Vagina (tissue), 2 donors: ENCODE data around the gene FRS3. TPM values are rescaled to one million over a fixed set of nuclear protein-coding genes. Genes with fewer than 3 reads are reported as not detected.

Source experiments
- DNase-seq, 2 donors: peaks; one replicate each; pipeline ENCODE4 v3.0.0-alpha.2; 2017; ENCODE audit errors: extremely low spot score in 2 of 2
- H3K27ac ChIP-seq: fragments of 200-600 bp; sonication (generic); one replicate; pipeline ENCODE4 v1.5.1; 2019
- H3K27me3 ChIP-seq: fragments of 200-600 bp; sonication (generic); one replicate; pipeline ENCODE4 v1.5.1; 2019
- H3K36me3 ChIP-seq, 2 donors: fragments of 200-600 bp; sonication (generic); one replicate each; pipeline ENCODE4 v1.5.1; 2017 to 2019
- H3K4me1 ChIP-seq: fragments of 200-600 bp; sonication (generic); one replicate; pipeline ENCODE4 v1.5.1; 2019
- H3K4me3 ChIP-seq, 2 donors: fragments of 200-600 bp; sonication (generic); 1 replicate in 1 of 2; 2 replicates in 1 of 2; pipeline ENCODE4 v1.5.1; 2016 to 2019
- H3K9me3 ChIP-seq: fragments of 200-600 bp; sonication (generic); one replicate; pipeline ENCODE4 v1.5.1; 2019
- CTCF ChIP-seq, 3 experiments: fragments of 450-650 bp in 2 of 3; fragments of 200-600 bp in 1 of 3; sonication (generic) in 1 of 3; IDR thresholded peaks; one replicate each; pipeline ENCODE4 v1.5.1; 2017 to 2019; ENCODE audit warnings: antibody characterized with exemption in 3 of 3, mild to moderate bottlenecking in 2 of 3, moderate library complexity in 2 of 3
- POLR2A ChIP-seq, 2 donors: fragments of 450-650 bp; IDR thresholded peaks; one replicate each; pipeline ENCODE4 v1.6.1; 2017; ENCODE audit warnings: antibody characterized with exemption in 2 of 2, mild to moderate bottlenecking in 2 of 2, moderate library complexity in 2 of 2
- POLR2AphosphoS5 ChIP-seq, 2 donors: sonication (generic); formaldehyde crosslinking; IDR thresholded peaks; one replicate each; pipeline ENCODE4 v1.9.0; 2017; ENCODE audit warnings: antibody characterized with exemption in 2 of 2, mild to moderate bottlenecking in 2 of 2, low read depth in 1 of 2; ENCODE audit not compliant: insufficient read depth in 1 of 2
- intact Hi-C: fragments of 100-400 bp; cut with DNase I; formaldehyde crosslinking; loops from one replicate; pipeline ENCODE4 v1.15.1; 2023
- total RNA-seq: library from RNA; depleted of rRNA; stranded (reverse); fragments of >200 nt; gene quantifications from one replicate; pipeline ENCODE4 v1.2.3, GENCODE V29; 2016

Gene FRS3
- total RNA-seq, 1 donor from 2014 or later = 4.4 TPM

DNA sequence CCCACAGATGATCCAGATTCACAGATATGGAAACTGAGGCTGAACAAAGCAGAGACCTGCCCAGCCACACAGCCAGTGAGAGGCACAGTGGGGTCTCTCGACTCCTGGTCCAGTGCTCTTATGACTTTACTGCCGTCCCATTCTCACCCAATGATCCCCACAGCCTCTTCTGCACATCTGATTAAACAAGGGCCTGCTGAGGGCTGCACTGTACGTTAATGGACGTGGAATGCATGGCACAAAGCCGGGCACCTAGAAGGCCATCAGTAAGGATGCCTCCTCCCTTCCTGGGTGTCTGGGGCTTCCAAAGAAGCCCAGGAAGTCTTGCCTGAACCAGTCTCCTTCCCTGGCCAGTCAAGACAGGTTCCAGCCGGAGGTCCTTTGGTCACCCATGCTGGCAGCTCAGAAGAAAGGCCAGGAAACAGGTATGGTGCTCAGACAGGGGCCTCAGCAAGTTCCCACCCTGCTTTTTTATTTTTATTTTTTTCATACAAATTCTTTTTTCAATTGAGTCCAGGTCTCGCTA lies 48.1 kb downstream of the FRS3 start:
- H3K27me3 ChIP-seq = no peaks in the 10 kb centered on the region
- peaks cover 65% of the 10 kb centered on the region for H3K4me1 ChIP-seq
- no peaks in the 10 kb centered on the region for H3K9me3 ChIP-seq
- H3K36me3 ChIP-seq = no peaks in the 10 kb centered on the region
- TF ChIP-seq POLR2A (IDR thresholded peaks at IDR 0.05) = no peak
- TF ChIP-seq CTCF (IDR thresholded peaks at IDR 0.05) = no peak
- TF ChIP-seq POLR2AphosphoS5 (IDR thresholded peaks at IDR 0.05; ENCODE audit: insufficient read depth in 1 of 2, low read depth in 1 of 2) = no peak
- H3K27ac ChIP-seq = no peak overlapping the region
- DNase-seq = no peak
- H3K4me3 ChIP-seq = no peak overlapping the region
- intact Hi-C loops = no loop called here

- intact Hi-C loops = no loop called here
- no peak overlapping the region for H3K4me3 ChIP-seq
- H3K4me1 ChIP-seq = peaks cover 61% of the 10 kb centered on the region
Measured at GRCh38 chr6:41730531-41731436, 48.9 kb downstream of the FRS3 start.

DNA sequence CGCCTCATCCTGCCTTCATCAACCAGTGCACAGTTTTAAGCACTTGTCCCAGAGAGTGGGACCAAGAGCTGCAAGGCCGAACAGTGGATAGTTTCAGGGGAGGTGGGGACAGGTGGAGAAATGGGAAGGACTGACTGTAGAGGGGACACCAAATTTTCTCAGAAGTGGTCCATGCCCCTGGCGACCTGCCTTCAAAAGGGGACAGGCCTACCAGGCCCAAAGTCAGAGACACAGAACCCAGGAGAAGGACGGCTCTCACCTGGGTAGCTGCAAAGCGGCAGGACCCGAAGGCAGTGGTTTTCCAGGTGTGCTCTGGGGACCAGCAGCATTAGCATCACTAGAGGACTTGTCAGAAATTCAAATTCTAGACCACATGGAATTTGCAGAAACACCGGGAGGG lies 50.1 kb downstream of the FRS3 start:
- no peak overlapping the region for H3K4me3 ChIP-seq
- no peak for DNase-seq
- H3K36me3 ChIP-seq = no peaks in the 10 kb centered on the region
- H3K27ac ChIP-seq = no peak overlapping the region
- no peaks in the 10 kb centered on the region for H3K9me3 ChIP-seq
- peaks cover 67% of the 10 kb centered on the region for H3K4me1 ChIP-seq
- H3K27me3 ChIP-seq = no peaks in the 10 kb centered on the region
- TF ChIP-seq POLR2AphosphoS5 (IDR thresholded peaks at IDR 0.05; ENCODE audit: insufficient read depth in 1 of 2, low read depth in 1 of 2) (no peak), CTCF (IDR thresholded peaks at IDR 0.05) (no peak), POLR2A (IDR thresholded peaks at IDR 0.05) (no peak)
- intact Hi-C loops = no loop called here

More at GRCh38 chr6:41730531-41731436, 48.9 kb downstream of the FRS3 start:
- no peak for DNase-seq
- no peaks in the 10 kb centered on the region for H3K27me3 ChIP-seq
- H3K27ac ChIP-seq = no peak overlapping the region
- H3K9me3 ChIP-seq = no peaks in the 10 kb centered on the region
- no peak for TF ChIP-seq POLR2A (IDR thresholded peaks at IDR 0.05)
- no peak for TF ChIP-seq POLR2AphosphoS5 (IDR thresholded peaks at IDR 0.05; ENCODE audit: insufficient read depth in 1 of 2, low read depth in 1 of 2)
- no peak for TF ChIP-seq CTCF (IDR thresholded peaks at IDR 0.05)
- H3K36me3 ChIP-seq = no peaks in the 10 kb centered on the region

- Histone ChIP-seq H3K27ac (no peak overlapping the region), H3K36me3 (no peaks in the 10 kb centered on the region), H3K9me3 (no peaks in the 10 kb centered on the region), H3K4me1 (peaks cover 74% of the 10 kb centered on the region), H3K4me3 (no peak overlapping the region), H3K27me3 (no peaks in the 10 kb centered on the region)
- intact Hi-C loops = no loop called here
- no peak for TF ChIP-seq POLR2A (IDR thresholded peaks at IDR 0.05)
- no peak for TF ChIP-seq CTCF (IDR thresholded peaks at IDR 0.05)
- TF ChIP-seq POLR2AphosphoS5 (IDR thresholded peaks at IDR 0.05; ENCODE audit: insufficient read depth in 1 of 2, low read depth in 1 of 2) = no peak
- DNase-seq = no peak
Measured at GRCh38 chr6:41728954-41729353, 50.7 kb downstream of the FRS3 start.
